ENCODE results near the gene ARHGEF7.

- TF ChIP-seq CTCF (IDR thresholded peaks at IDR 0.05), result no peak
- no peak for TF ChIP-seq POLR2A (IDR thresholded peaks at IDR 0.05)
These were observed 97.4 kb downstream of the ARHGEF7 start for GRCh38 chr13:111212517-111212873.

Data from vagina (tissue), 2 donors.